ENCODE results near the gene TUBB4A.

The TUBB4A gene

DNA sequence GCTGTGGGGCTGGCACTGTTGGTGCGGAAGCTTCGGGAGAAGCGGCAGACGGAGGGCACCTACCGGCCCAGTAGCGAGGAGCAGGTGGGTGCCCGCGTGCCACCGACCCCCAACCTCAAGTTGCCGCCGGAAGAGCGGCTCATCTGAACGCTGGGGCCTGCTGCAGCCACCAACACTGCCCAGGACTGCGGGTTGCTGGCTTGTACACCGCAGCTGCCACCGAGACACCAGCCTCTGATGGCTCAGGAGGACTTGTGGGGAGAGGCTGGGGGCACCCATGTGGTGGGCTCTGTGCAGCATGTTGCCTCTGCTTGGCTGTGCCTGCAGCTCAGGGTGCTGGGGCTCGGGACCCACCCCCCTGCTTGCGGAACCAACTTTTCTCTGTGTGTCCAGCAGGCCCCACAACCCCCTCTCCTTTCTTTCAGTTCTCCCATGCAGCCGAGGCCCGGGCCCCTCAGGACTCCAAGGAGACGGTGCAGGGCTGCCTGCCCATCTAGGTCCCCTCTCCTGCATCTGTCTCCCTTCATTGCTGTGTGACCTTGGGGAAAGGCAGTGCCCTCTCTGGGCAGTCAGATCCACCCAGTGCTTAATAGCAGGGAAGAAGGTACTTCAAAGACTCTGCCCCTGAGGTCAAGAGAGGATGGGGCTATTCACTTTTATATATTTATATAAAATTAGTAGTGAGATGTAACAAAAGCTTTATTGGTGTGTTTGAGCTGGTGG, 35.4 kb downstream of the TUBB4A start:
- H3K4me3 ChIP-seq (ENCODE audit: low read depth, low read length), result no peak overlapping the region
- DNase-seq (ENCODE audit: low read depth), result no peak
- TF ChIP-seq CTCF (IDR thresholded peaks at IDR 0.05; ENCODE audit: low read depth, low read length, missing control alignments), result no peak

- H3K4me3 ChIP-seq (ENCODE audit: low read depth, low read length), result no peak overlapping the region
- DNase-seq (ENCODE audit: low read depth), result no peak
- TF ChIP-seq CTCF (IDR thresholded peaks at IDR 0.05; ENCODE audit: low read depth, low read length, missing control alignments), result no peak
Observed at GRCh38 chr19:6465663-6466062, 36.4 kb downstream of the TUBB4A start.

GRCh38 chr19:6465006-6465405, 37.1 kb downstream of the TUBB4A start:
- H3K4me3 ChIP-seq (ENCODE audit: low read depth, low read length), result no peak overlapping the region

DNA sequence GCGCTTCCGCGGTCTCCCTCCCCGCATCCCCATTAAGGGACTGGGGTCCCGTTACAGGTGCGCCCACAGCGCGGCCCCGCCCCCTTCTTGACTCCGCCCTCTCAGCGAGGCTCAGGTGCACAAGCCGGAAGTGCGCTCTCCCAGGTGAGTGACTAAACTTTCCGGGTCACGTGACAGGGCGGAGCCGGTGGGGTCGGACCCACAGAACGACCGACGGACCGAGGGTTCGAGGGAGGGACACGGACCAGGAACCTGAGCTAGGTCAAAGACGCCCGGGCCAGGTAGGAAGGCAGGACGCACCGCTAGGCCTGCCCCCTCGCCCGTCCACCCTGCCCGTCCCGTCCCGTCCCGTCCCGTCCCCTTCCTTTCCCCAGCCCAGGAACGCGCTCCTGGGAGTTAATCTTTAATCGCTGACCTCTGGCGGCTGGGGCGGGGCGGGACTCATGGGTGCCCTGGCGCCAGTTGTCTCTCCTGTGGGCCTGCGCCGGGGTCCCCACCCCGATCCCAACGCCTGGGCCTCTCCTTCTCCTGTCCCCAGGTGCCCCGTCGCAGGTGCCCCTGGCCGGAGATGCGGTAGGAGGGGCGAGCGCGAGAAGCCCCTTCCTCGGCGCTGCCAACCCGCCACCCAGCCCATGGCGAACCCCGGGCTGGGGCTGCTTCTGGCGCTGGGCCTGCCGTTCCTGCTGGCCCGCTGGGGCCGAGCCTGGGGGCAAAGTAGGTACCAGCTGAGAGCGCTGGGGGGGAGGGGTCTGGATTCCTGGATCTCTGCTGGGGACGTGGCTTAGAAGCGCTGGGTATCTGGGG, 37.8 kb downstream of the TUBB4A start, which contains the start of gene CRB3:
Gene CRB3, plus strand, starts transcription at position 202 of the 804 bp plus-strand sequence. Its CDS starts 431 bp downstream, at position 633.
- peak within 1 kb of the TSS; percentile 32 for H3K4me3 ChIP-seq (ENCODE audit: low read depth, low read length)
- TF ChIP-seq CTCF (IDR thresholded peaks at IDR 0.05; ENCODE audit: low read depth, low read length, missing control alignments), result no peak
- no peak for DNase-seq (ENCODE audit: low read depth)

More at GRCh38 chr19:6465006-6465405, 37.1 kb downstream of the TUBB4A start:
- no peak for DNase-seq (ENCODE audit: low read depth)
- no peak for TF ChIP-seq CTCF (IDR thresholded peaks at IDR 0.05; ENCODE audit: low read depth, low read length, missing control alignments)

GRCh38 chr19:6460099-6460884, 41.8 kb downstream of the TUBB4A start:
- peak; percentile 75 for TF ChIP-seq CTCF (IDR thresholded peaks at IDR 0.05; ENCODE audit: low read depth, low read length, missing control alignments)
- peak overlapping the region; percentile 95 for H3K4me3 ChIP-seq (ENCODE audit: low read depth, low read length)
- peak; percentile 92 for DNase-seq (ENCODE audit: low read depth)

GRCh38 chr19:6459262-6460098, 42.6 kb downstream of the TUBB4A start, which contains the start of gene SLC25A23:
TSS of gene SLC25A23 (minus strand) at chr19:6459792. CDS start at chr19:6459628, 164 bp downstream.
- DNase-seq (ENCODE audit: low read depth), result peak; percentile 33
- TF ChIP-seq CTCF (IDR thresholded peaks at IDR 0.05; ENCODE audit: low read depth, low read length, missing control alignments), result no peak
- H3K4me3 ChIP-seq (ENCODE audit: low read depth, low read length), result peak within 1 kb of the TSS; percentile 95

All from GM12864 (cell line).